HAP-1 (cell line): ENCODE measurements around the gene DUSP7.

Source experiments
- DNase-seq, 2 experiments: peaks; one replicate each; pipeline ENCODE4 v3.0.0-alpha.2; 2016 to 2020; ENCODE audit warnings: low spot score in 2 of 2
- H3K27me3 ChIP-seq: fragments of 250-450 bp; sonication (Bioruptor Pico); 2 replicates; pipeline ENCODE4 v1.5.1; 2020; ENCODE audit warnings: low read depth, mild to moderate bottlenecking, moderate library complexity
- H3K36me3 ChIP-seq: fragments of 250-450 bp; sonication (Bioruptor Pico); replicated peaks from 2 replicates; pipeline ENCODE4 v1.5.1; 2020; ENCODE audit warnings: mild to moderate bottlenecking
- H3K4me1 ChIP-seq: fragments of 250-450 bp; sonication (Bioruptor Pico); 2 replicates; pipeline ENCODE4 v1.5.1; 2020; ENCODE audit warnings: mild to moderate bottlenecking
- H3K4me3 ChIP-seq: fragments of 250-450 bp; sonication (Bioruptor Pico); 2 replicates; pipeline ENCODE4 v1.5.1; 2020; ENCODE audit warnings: mild to moderate bottlenecking, moderate library complexity
- H3K9me3 ChIP-seq: fragments of 250-450 bp; sonication (Bioruptor Pico); 2 replicates; pipeline ENCODE4 v1.5.1; 2020; ENCODE audit warnings: mild to moderate bottlenecking, moderate library complexity
- in situ Hi-C: fragments of 300-500 bp; cut with MboI; formaldehyde crosslinking; loops from 3 replicates; pipeline ENCODE4 v1.14.3; 2020; ENCODE audit warnings: low sequenced_read_pairs, inconsistent platforms, mixed read lengths

DUSP7 gene

GRCh38 chr3:52056521-52056967 is at the start of gene DUSP7:
Gene DUSP7, minus strand, starts transcription at chr3:52056571. Its CDS starts 205 bp downstream, at chr3:52056366.
- peak; percentile 63 to 82 for DNase-seq
- Histone ChIP-seq H3K9me3 (no peaks in the 10 kb centered on the region), H3K27me3 (no peaks in the 10 kb centered on the region), H3K36me3 (peaks cover 33% of the 10 kb centered on the region), H3K4me3 (peak within 1 kb of the TSS; percentile 74), H3K4me1 (peaks cover 12% of the 10 kb centered on the region)
- in situ Hi-C loops: no loop called here

GRCh38 chr3:52104684-52105640 is 48.6 kb upstream of the DUSP7 start:
- Histone ChIP-seq H3K4me1 (peaks cover 10% of the 10 kb centered on the region), H3K36me3 (peaks cover 15% of the 10 kb centered on the region), H3K4me3 (no peak overlapping the region), H3K27me3 (no peaks in the 10 kb centered on the region), H3K9me3 (0 out of 2 replicates have a peak, but pooled peaks cover 3% of the 10 kb centered on the region)
- in situ Hi-C loops: no loop called here
- no peak for DNase-seq

GRCh38 chr3:52102934-52103333 is 46.6 kb upstream of the DUSP7 start:
- peaks cover 13% of the 10 kb centered on the region for H3K36me3 ChIP-seq
- H3K9me3 ChIP-seq: 0 out of 2 replicates have a peak, but pooled peaks cover 3% of the 10 kb centered on the region
- in situ Hi-C loops: no loop called here

GRCh38 chr3:52099001-52099401 is 42.6 kb upstream of the DUSP7 start:
- Histone ChIP-seq H3K4me3 (no peak overlapping the region), H3K36me3 (peaks cover 28% of the 10 kb centered on the region), H3K27me3 (no peaks in the 10 kb centered on the region), H3K4me1 (no peaks in the 10 kb centered on the region), H3K9me3 (0 out of 2 replicates have a peak, but pooled peaks cover 3% of the 10 kb centered on the region)
- in situ Hi-C loops: no loop called here
- no peak for DNase-seq

More at GRCh38 chr3:52102934-52103333, 46.6 kb upstream of the DUSP7 start:
- no peak overlapping the region for H3K4me3 ChIP-seq
- no peaks in the 10 kb centered on the region; the same call in 1 of the 2 replicates for H3K4me1 ChIP-seq
- DNase-seq: no peak
- H3K27me3 ChIP-seq: no peaks in the 10 kb centered on the region

- Histone ChIP-seq H3K4me1 (no peaks in the 10 kb centered on the region), H3K9me3 (0 out of 2 replicates have a peak, but pooled peaks cover 3% of the 10 kb centered on the region), H3K27me3 (no peaks in the 10 kb centered on the region), H3K36me3 (peaks cover 30% of the 10 kb centered on the region), H3K4me3 (no peak overlapping the region)
- in situ Hi-C loops: no loop called here
- no peak for DNase-seq
Measured at GRCh38 chr3:52097851-52098507, 41.6 kb upstream of the DUSP7 start.

- in situ Hi-C loops: no loop called here
- H3K27me3 ChIP-seq: no peaks in the 10 kb centered on the region
- no peaks in the 10 kb centered on the region for H3K4me1 ChIP-seq
- no peak overlapping the region for H3K4me3 ChIP-seq
- no peak for DNase-seq
- 0 out of 2 replicates have a peak, but pooled peaks cover 2% of the 10 kb centered on the region for H3K9me3 ChIP-seq
- H3K36me3 ChIP-seq: peaks cover 35% of the 10 kb centered on the region
Measured at GRCh38 chr3:52095990-52096775, 39.8 kb upstream of the DUSP7 start.

- Histone ChIP-seq H3K9me3 (no peaks in the 10 kb centered on the region), H3K4me1 (no peaks in the 10 kb centered on the region), H3K27me3 (no peaks in the 10 kb centered on the region), H3K36me3 (peaks cover 35% of the 10 kb centered on the region), H3K4me3 (no peak overlapping the region)
- in situ Hi-C loops: no loop called here
- no peak for DNase-seq
Measured at GRCh38 chr3:52094571-52095485, 38.5 kb upstream of the DUSP7 start.

- H3K4me1 ChIP-seq: no peaks in the 10 kb centered on the region
- DNase-seq: no peak
- no peaks in the 10 kb centered on the region for H3K27me3 ChIP-seq
- H3K9me3 ChIP-seq: no peaks in the 10 kb centered on the region
- no peak overlapping the region for H3K4me3 ChIP-seq
- in situ Hi-C loops: no loop called here
- H3K36me3 ChIP-seq: peaks cover 35% of the 10 kb centered on the region
Measured at GRCh38 chr3:52093756-52094545, 37.6 kb upstream of the DUSP7 start.

GRCh38 chr3:52092891-52093290 is 36.5 kb upstream of the DUSP7 start:
- DNase-seq: no peak
- peaks cover 35% of the 10 kb centered on the region for H3K36me3 ChIP-seq
- in situ Hi-C loops: no loop called here

GRCh38 chr3:52092271-52092660 is 35.9 kb upstream of the DUSP7 start:
- no peaks in the 10 kb centered on the region for H3K27me3 ChIP-seq
- no peak overlapping the region for H3K4me3 ChIP-seq
- H3K4me1 ChIP-seq: no peaks in the 10 kb centered on the region
- peaks cover 31% of the 10 kb centered on the region for H3K36me3 ChIP-seq
- in situ Hi-C loops: no loop called here
- DNase-seq: no peak
- no peaks in the 10 kb centered on the region for H3K9me3 ChIP-seq

More at GRCh38 chr3:52092891-52093290, 36.5 kb upstream of the DUSP7 start:
- no peaks in the 10 kb centered on the region for H3K27me3 ChIP-seq
- H3K4me3 ChIP-seq: no peak overlapping the region
- H3K4me1 ChIP-seq: no peaks in the 10 kb centered on the region
- no peaks in the 10 kb centered on the region for H3K9me3 ChIP-seq

GRCh38 chr3:52091586-52092270 is 35.4 kb upstream of the DUSP7 start:
- in situ Hi-C loops: no loop called here
- DNase-seq: no peak
- Histone ChIP-seq H3K36me3 (peaks cover 26% of the 10 kb centered on the region), H3K4me3 (no peak overlapping the region), H3K4me1 (no peaks in the 10 kb centered on the region), H3K9me3 (no peaks in the 10 kb centered on the region), H3K27me3 (no peaks in the 10 kb centered on the region)
